ENCODE results near the gene PEX3.

- no peak for TF ChIP-seq EP300 (IDR thresholded peaks at IDR 0.05)
- TF ChIP-seq CTCF (IDR thresholded peaks at IDR 0.05) = no peak
- no peak for TF ChIP-seq POLR2A (IDR thresholded peaks at IDR 0.05)
Observed at GRCh38 chr6:143501851-143502250, 51.2 kb downstream of the PEX3 start.

Measured in ovary (tissue), 3 donors.